Measurements from ENCODE around the gene ADGRL1. TPM values are rescaled to one million over a fixed set of nuclear protein-coding genes. Genes with fewer than 3 reads are reported as not detected.

Gene ADGRL1
- total and polyA plus RNA-seq, 9 of the 15 experiments (the other 6 are each of a cell fraction or from before 2014, with no cell fraction given), result 0.14 to 37.0 (median 8.6) TPM

GRCh38 chr19:14146789-14147216, 59.2 kb downstream of the ADGRL1 start (continued):
- TF ChIP-seq ZBTB5 (IDR thresholded peaks at IDR 0.05), result no peak
- TF ChIP-seq ZBTB26 (CRISPR knock-in tag; IDR thresholded peaks at IDR 0.05), result no peak
- TF ChIP-seq RCOR1 (IDR thresholded peaks at IDR 0.05; ENCODE audit: borderline replicate concordance in 1 of 2, low read depth in 2 of 2, low read length in 2 of 2), result peak in 1 of 2 experiments; percentile 79; a peak in 2 of 4 replicates
- no peak for TF ChIP-seq ARID3B (CRISPR knock-in tag; IDR thresholded peaks at IDR 0.05; ENCODE audit: borderline replicate concordance)
- TF ChIP-seq CEBPG (CRISPR knock-in tag; IDR thresholded peaks at IDR 0.05), result peak; percentile 91
- peak; percentile 58 to 96; a peak in 3 of 4 replicates for TF ChIP-seq CEBPG (tag; conservative IDR thresholded peaks at IDR 0.05 in 1 of 2, IDR thresholded peaks at IDR 0.05 in 1 of 2)
- TF ChIP-seq MEIS2 (IDR thresholded peaks at IDR 0.05; ENCODE audit: partially characterized antibody), result peak; percentile 45
- no peak for TF ChIP-seq ATF2 (CRISPR knock-in tag; IDR thresholded peaks at IDR 0.05)
- no peak for TF ChIP-seq SFPQ (IDR thresholded peaks at IDR 0.05; ENCODE audit: low read depth, low read length)
- TF ChIP-seq CXXC5 (CRISPR knock-in tag; IDR thresholded peaks at IDR 0.05), result no peak
- no peak for TF ChIP-seq E4F1 (CRISPR knock-in tag; IDR thresholded peaks at IDR 0.05; ENCODE audit: borderline replicate concordance)
- no peak for TF ChIP-seq HMGXB4 (CRISPR knock-in tag; IDR thresholded peaks at IDR 0.05)
- no peak for TF ChIP-seq ASH1L (IDR thresholded peaks at IDR 0.05; ENCODE audit: borderline replicate concordance, low read depth, partially characterized antibody)
- peak; percentile 66; the same call in 1 of the 2 replicates for TF ChIP-seq EP400 (IDR thresholded peaks at IDR 0.05)
